SU-DHL-6 (cell line): ENCODE measurements around the gene PADI3.

ENCODE experiments used
- H2AFZ ChIP-seq: fragments of 200-600 bp; sonication (generic); 2 replicates; pipeline ENCODE4 v1.6.1; 2014; ENCODE audit warnings: low read depth, mild to moderate bottlenecking, moderate library complexity, mixed read lengths, antibody characterized with exemption, low read length; ENCODE audit not compliant: severe bottlenecking
- H3F3A ChIP-seq: fragments of 200-600 bp; shearing (Covaris generic); 2 replicates; pipeline ENCODE4 v1.6.0; 2016; ENCODE audit warnings: antibody characterized with exemption, mild to moderate bottlenecking; ENCODE audit not compliant: insufficient read depth
- H3K27ac ChIP-seq: fragments of 200-600 bp; sonication (generic); 2 replicates; pipeline ENCODE4 v1.5.1; 2016; ENCODE audit warnings: low read depth, mild to moderate bottlenecking, low read length, moderate library complexity, mixed read lengths
- H3K27me3 ChIP-seq: fragments of 200-600 bp; sonication (generic), shearing (Covaris generic); 2 replicates; pipeline ENCODE4 v1.6.0; 2014; ENCODE audit warnings: mild to moderate bottlenecking, low read length
- H3K36me3 ChIP-seq: fragments of 200-600 bp; sonication (generic); 2 replicates; pipeline ENCODE4 v1.6.1; 2014; ENCODE audit warnings: mild to moderate bottlenecking, low read length, mixed read lengths
- H3K4me2 ChIP-seq: fragments of 300-600, 200-600 bp; shearing (Covaris generic), sonication (generic); 2 replicates; pipeline ENCODE4 v1.6.0; 2014; ENCODE audit warnings: low read length, low read depth, mild to moderate bottlenecking; ENCODE audit not compliant: poor library complexity, severe bottlenecking
- H3K4me3 ChIP-seq: fragments of 200-600 bp; sonication (generic); 2 replicates; pipeline ENCODE4 v1.5.1; 2014; ENCODE audit warnings: antibody characterized with exemption, low read length, mild to moderate bottlenecking, mixed read lengths; ENCODE audit not compliant: insufficient read depth, poor library complexity, severe bottlenecking
- H3K79me2 ChIP-seq: fragments of 200-600 bp; sonication (generic); 2 replicates; pipeline ENCODE4 v1.6.1; 2014; ENCODE audit warnings: mild to moderate bottlenecking, low read length, moderate library complexity; ENCODE audit not compliant: insufficient read depth
- H3K9ac ChIP-seq: fragments of 200-600 bp; sonication (generic); 2 replicates; pipeline ENCODE4 v1.7.0; 2014; ENCODE audit warnings: mild to moderate bottlenecking, low read length
- H3K9me2 ChIP-seq: fragments of 200-600 bp; sonication (generic); replicated peaks from 2 replicates; pipeline ENCODE4 v1.6.1; 2014; ENCODE audit warnings: low read length; ENCODE audit not compliant: insufficient read depth
- H3K9me3 ChIP-seq: fragments of 200-600 bp; sonication (generic); 2 replicates; pipeline ENCODE4 v1.6.1; 2014; ENCODE audit warnings: low read length, mixed read lengths; ENCODE audit not compliant: insufficient read depth
- H4K20me1 ChIP-seq: fragments of 200-600 bp; sonication (generic); 2 replicates; pipeline ENCODE4 v1.6.1; 2014; ENCODE audit warnings: low read depth, mild to moderate bottlenecking, antibody characterized with exemption, low read length, moderate library complexity, mixed read lengths
- EZH2phosphoT487 ChIP-seq: fragments of 200-600 bp; sonication (generic), shearing (Covaris generic); conservative IDR thresholded peaks from 2 replicates; pipeline ENCODE4 v1.6.1; 2018; ENCODE audit warnings: mild to moderate bottlenecking, antibody characterized with exemption, low read length, moderate library complexity, mixed read lengths
- TF ChIP-seq, protein P1 (sequence below): fragments of 200-600 bp; sonication (generic); IDR thresholded peaks from one replicate; pipeline ENCODE4 v1.5.1; 2017; ENCODE audit warnings: antibody characterized with exemption, mild to moderate bottlenecking, low read length, moderate library complexity; ENCODE audit not compliant: insufficient read depth, poor library complexity, severe bottlenecking

The PADI3 gene

DNA sequence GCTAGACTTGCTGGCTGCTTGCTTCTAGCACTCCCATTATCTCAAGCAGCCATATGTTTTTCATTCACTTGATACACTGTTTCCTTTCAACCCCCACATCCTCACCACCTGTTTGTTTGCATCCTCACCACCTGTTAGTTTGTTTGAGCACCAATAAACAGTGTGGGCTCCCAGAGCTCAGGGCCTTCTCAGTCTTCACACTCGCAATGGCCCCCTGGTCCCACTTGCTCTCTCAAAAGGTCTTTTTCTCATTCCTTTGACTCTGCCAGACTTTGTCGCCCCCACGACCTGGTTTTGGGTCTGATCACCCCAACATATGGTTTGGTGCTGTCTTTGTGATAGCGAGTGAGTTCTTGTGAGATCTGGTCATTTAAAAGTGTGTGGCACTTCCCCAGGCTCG is 52.9 kb downstream of the PADI3 start:
- Histone ChIP-seq H3F3A (no peaks in the 10 kb centered on the region), H2AFZ (no peak overlapping the region), H3K27ac (no peak overlapping the region), H3K9me2 (no peaks in the 10 kb centered on the region), H3K9me3 (peaks cover 8% of the 10 kb centered on the region; the same call in 1 of the 2 replicates), H3K9ac (no peak overlapping the region), H3K36me3 (no peaks in the 10 kb centered on the region), H3K79me2 (no peaks in the 10 kb centered on the region), H4K20me1 (no peaks in the 10 kb centered on the region), H3K27me3 (no peaks in the 10 kb centered on the region), H3K4me2 (no peak overlapping the region), H3K4me3 (no peak overlapping the region)
- TF ChIP-seq EZH2phosphoT487 = no peak
- TF ChIP-seq, protein P1, sequence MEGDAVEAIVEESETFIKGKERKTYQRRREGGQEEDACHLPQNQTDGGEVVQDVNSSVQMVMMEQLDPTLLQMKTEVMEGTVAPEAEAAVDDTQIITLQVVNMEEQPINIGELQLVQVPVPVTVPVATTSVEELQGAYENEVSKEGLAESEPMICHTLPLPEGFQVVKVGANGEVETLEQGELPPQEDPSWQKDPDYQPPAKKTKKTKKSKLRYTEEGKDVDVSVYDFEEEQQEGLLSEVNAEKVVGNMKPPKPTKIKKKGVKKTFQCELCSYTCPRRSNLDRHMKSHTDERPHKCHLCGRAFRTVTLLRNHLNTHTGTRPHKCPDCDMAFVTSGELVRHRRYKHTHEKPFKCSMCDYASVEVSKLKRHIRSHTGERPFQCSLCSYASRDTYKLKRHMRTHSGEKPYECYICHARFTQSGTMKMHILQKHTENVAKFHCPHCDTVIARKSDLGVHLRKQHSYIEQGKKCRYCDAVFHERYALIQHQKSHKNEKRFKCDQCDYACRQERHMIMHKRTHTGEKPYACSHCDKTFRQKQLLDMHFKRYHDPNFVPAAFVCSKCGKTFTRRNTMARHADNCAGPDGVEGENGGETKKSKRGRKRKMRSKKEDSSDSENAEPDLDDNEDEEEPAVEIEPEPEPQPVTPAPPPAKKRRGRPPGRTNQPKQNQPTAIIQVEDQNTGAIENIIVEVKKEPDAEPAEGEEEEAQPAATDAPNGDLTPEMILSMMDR = no peak

DNA sequence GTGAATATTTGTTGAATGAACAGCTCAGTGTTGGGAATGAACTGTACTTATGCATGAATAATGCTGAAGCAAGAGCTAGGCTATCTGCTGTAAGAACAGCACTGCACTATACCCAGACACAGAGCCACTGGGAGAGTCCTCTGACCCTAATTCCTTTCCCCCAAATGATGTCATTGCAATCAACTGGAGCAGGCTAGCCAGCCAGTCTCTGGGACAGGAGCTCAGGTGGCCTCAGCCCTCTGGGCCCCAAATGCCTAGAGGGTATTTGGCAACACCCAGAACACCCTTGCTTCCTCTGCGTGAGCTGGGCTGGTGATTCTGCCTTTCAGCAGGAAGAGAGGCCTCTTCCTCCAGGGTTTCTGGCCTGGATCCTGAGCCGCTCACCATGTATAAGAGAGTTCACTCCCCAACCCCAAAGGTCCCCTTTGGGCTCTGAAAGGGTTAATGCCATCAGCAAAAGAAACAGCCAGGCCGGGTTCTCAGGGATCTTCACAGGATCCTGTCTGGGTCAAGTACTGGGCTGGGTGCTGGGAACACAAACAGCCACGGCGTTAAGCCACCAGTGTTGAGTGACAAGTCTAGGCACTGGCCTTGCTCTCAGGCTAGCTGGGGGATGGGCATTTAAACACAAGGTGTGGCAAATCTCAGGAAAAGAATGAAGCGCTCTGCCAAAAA is 55.4 kb downstream of the PADI3 start:
- H3K4me2 ChIP-seq = no peak overlapping the region
- H3K27me3 ChIP-seq = no peaks in the 10 kb centered on the region
- H3K79me2 ChIP-seq = no peaks in the 10 kb centered on the region
- H3K4me3 ChIP-seq = no peak overlapping the region
- H3K9me3 ChIP-seq = peaks cover 8% of the 10 kb centered on the region; the same call in 1 of the 2 replicates
- TF ChIP-seq EZH2phosphoT487 = no peak
- TF ChIP-seq, protein P1 = no peak
- no peaks in the 10 kb centered on the region for H3K9me2 ChIP-seq
- H2AFZ ChIP-seq = no peak overlapping the region
- H4K20me1 ChIP-seq = no peaks in the 10 kb centered on the region
- H3K36me3 ChIP-seq = no peaks in the 10 kb centered on the region
- H3F3A ChIP-seq = no peaks in the 10 kb centered on the region
- H3K9ac ChIP-seq = no peak overlapping the region
- H3K27ac ChIP-seq = no peak overlapping the region

DNA sequence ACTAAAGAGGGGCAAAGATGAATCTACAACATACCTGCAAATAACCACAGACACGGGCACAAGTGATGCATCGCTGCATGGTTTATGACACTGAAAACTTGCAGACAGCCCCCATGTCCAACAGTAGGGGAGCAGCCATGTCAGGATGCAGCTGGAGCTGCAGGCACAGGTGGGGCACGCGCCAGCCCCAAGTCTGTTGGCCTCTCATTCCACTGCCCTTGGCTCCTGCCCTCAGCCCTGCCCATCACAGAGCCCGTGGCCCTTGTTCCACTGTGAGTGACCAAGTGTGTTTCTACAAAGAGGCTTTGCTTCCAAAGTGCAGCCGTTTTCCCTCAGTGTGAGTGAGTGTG is 55.9 kb downstream of the PADI3 start:
- no peak overlapping the region for H3K9ac ChIP-seq
- H3K27ac ChIP-seq = no peak overlapping the region
- no peak overlapping the region for H3K4me2 ChIP-seq
- no peak overlapping the region for H2AFZ ChIP-seq
- H3K4me3 ChIP-seq = no peak overlapping the region
- no peaks in the 10 kb centered on the region for H3K27me3 ChIP-seq
- peaks cover 8% of the 10 kb centered on the region; the same call in 1 of the 2 replicates for H3K9me3 ChIP-seq
- no peaks in the 10 kb centered on the region for H3K36me3 ChIP-seq
- H3F3A ChIP-seq = no peaks in the 10 kb centered on the region
- H3K9me2 ChIP-seq = no peaks in the 10 kb centered on the region
- no peaks in the 10 kb centered on the region for H4K20me1 ChIP-seq
- TF ChIP-seq EZH2phosphoT487 = no peak
- TF ChIP-seq, protein P1 = no peak
- no peaks in the 10 kb centered on the region for H3K79me2 ChIP-seq
